Ecto neural progenitor cell (in vitro differentiated cells): ENCODE results near the gene NME3.

Experiments
- DNase-seq: peaks from one replicate; pipeline ENCODE4 v3.0.0-alpha.2; 2018; ENCODE audit warnings: low spot score

NME3 gene

DNA sequence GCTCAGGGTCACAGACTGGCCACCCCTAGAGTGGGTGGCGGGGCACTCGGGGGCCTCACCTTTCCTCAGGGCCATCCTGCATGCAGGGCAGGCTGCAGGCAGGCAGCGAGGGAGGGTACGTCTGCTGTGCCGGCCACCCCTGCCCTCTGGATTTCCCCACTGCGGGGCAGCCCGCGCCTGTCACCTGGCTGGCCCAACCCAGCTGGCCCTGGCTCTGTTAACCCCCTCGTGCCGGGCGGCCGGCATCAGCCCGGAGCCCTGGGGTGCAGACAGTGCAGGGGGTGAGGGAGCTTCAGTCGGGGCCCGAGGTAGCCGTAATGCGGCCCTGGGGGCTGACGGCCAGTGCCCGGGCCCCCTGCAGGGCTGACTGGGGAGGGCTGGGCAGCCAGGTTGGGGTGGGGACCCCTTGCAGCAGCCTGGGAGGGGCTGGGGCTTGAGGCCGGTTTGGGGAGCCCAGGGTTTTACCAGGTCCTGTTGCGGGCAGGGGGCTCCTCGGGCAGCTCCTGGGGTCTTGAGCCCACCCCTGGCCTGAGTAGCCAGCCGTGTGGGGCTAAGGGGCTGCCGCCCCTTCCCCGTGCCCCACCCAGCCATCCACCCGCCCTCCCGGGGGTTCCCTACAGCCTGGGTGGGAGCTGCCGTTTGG is 22.4 kb upstream of the NME3 start, which contains the start of gene IGFALS:
TSS of gene IGFALS (minus strand) at position 128 of the 643 bp plus-strand sequence. CDS start at position 75, 53 bp downstream.
- peak; percentile 40 for DNase-seq

DNA sequence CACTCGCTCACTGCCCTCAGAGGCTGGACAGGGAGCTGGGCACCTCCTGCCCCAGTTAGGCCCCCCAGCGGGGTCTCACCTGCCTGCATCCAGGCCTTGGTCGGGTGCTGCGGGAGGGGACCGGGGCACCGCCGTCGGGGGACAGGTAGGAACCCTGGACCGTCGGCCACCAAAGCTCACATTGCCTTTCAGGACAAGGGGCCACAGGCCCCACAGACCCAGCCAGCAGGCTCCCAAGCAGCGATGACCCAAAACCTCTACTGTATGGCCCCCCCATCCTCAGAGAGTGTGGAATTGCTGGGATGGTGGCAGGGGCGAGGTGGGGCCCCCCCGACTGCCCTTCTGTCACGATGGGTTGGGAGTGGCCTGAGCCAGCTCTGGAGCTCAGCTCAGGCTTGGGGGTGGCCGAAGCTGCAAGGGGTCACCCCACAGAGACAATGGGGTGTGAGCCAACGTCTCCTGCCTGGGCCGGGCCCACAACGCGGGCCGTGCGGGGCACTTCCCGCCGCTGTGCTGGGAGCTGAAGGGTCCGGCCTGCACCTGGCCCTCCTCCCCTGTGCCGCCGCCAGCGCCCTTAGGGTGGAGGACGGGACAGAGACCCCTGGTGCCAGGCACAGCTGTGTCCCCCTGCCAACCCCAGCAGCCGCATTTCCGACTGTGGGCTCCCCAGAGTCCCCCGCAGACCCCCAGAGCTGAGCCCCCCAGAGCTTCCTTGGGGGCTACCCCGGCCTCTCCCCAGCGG is 21.7 kb upstream of the NME3 start:
- DNase-seq = no peak

DNA sequence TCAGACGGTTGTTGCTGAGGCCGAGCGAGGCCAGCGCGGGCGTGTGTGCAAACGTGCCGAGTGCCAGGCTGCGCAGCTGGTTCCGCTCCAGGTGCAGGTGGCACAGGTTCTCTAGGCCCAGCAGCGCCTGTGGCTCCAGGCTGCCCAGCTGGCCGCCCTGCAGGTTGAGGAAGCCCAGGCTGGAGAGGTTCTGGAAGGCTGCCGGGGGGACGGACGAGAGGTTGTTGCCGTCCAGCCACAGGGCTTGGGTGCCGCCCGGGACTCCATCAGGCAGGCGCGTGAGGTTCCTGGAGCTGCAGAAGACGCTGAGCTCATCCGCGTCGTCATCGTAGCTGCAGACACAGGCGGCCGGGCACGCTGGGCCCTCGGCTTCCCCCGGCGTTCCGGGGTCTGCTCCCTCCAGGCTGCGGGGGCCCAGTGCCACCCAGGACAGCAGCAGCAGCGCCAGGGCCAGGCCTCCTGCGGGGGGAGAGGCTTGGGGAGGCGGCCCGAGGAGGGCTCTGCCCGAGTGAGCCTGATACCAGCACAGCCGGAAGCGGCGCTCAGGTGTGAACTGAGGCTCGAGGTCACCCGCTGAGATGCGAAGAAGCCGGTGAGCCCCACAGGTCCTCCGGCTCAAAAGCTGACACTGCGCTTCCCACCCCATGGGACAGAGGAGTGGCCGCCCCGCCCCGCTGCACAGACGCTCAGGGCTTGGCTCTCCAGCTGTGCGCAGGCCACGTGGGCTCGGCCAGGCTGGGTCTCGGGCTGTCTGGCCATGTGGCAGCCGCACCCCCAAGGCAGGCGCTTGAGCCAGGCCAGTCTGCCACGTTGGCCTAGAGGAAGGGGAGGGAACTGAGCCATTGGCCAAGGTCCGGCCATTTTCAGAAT is 20.8 kb upstream of the NME3 start:
- DNase-seq = no peak

DNA sequence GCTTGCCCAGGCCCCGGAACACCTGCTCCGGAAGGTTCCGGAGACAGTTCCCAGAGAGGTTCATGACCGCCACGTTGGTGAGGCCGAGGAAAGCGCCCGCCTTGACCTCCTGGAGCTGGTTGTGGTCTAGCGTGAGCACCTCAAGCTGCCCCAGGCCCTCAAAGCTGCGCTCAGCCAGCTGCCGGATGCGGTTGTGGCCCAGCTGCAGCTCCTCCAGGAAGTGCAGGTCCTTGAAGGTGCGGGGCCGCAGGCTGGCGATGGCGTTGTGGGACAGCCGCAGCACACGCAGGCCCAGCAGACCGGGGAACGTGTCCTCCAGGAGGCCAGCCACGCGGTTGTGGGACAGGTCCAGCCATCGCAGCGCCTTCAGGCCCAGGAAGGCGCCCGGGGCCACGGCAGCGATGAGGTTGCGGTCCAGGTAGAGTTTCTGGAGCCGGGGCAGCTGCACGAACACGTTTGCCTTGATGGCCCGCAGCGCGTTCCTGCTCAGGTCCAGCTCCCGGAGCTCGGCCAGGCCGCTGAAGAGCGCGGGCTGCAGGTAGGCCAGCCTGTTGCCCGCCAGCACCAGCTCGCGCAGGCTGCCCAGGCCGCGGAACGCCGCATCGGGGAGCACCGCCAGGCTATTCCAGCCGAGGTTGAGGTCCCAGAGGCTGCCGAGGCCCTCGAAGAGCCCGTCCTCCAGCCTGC is 20.1 kb upstream of the NME3 start:
- no peak for DNase-seq

DNA sequence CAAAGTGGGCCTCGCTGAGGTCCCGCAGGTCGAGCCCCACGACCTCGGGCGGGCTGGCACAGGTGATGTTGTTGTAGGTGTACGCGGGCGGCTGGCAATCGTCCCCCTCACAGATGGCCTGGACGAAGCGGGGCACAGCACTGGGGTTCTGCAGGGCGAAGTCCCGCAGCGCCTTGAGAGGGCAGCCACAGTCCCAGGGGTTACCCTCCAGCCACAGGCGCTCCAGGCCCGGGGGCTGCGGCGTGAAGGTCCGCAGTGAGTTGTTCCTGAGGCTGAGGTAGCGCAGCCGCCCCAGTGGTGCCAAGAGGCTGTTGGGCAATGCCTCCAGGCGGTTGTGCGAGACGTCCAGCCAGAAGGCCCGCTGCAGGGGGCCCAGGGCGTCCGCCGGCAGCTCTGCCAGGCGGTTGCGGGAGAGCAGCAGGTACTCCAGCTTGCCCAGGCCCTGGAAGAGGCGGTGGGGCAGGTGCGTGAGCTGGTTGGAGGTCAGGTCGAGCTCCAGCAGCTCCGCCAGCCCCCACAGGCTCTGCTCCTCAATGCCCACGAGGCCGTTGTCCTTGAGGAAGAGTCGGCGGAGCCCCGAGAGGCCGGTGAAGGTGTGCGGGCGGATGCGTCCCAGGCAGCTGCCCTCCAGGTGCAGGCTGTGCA is 19.4 kb upstream of the NME3 start:
- no peak for DNase-seq

DNA sequence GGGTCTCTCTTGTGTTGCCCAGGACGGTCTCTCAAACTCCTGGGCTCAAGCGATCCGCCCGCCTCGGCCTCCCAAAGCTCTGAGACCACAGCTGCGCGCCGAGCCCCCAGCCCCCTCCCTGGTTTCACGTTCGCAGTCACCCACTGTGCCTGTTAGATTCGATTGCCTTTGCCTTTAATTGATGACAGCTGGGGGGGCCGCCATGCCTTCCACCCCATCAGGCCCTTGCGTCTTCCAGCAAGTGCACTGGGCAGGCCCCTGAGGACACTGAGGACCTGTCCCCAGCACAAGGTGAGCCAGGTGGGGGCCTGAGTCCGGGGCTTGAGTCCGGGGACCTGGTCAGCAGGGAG is 18.9 kb upstream of the NME3 start:
- DNase-seq = no peak

DNA sequence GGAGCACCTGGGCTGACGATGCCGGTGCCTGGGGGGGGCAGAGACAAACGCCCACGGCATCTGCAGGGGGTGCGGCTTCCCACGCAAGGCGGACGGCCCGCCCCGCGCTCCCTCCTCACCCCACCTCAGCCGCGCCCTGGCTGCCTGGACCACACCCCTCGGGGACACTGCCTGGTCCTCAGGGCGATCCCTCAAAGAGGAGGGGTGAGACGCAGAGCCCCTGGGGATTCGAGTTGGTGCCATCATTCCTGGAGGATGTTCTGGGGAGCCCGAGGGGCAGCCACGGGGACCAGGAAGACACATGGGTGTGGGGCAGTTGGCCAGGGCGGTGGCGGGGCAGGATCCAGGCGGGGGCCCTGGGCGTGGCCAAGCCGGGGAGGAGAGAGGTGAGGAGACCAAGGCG is 18.3 kb upstream of the NME3 start:
- peak; percentile 27 for DNase-seq

DNA sequence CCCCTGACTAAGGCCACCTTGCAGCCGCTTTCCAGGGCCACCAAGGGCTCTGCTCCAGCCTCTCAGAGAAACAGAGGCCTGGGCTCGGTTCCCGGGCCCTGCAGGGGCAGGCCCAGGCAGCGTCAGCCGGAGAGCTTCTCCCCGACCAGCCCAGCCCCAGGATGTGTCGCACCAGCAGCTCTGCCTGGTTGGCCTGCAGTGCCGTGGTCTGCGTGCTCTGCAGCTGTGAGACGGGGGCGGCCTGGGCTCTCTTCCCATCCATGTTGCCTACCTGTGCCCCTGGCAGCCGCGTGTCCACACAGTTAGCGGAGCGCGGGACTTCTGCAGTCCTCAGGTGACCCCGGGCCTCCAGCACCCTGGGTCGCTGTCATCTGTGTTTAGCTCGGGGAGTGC is 17.4 kb upstream of the NME3 start:
- no peak for DNase-seq

DNA sequence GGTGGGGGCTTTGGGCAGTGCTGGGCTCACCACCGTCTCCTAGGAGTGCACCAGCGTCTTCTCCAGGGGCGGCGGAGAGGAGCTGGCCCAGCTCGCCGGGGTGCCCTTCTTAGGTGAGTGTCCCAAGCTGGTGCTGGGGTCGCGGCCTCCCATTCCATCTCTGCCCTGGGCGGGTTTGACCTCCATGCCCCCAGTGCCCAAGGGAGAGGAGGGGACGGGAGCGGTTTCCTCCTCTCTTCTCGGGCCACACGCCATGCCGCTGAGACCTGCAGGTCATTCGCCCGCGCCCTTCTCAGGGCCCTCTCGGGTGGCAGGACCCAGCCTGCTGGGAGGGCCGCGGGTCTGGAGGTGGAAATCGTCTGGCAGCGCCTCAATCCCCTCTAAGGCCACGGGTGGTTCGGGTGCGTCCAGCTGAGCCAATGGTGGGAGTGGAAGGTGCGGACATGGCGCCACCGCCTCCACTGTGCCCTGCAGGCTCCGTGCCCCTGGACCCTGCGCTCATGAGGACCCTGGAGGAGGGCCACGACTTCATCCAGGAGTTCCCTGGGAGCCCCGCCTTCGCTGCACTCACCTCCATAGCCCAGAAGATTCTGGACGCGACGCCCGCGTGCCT is 16.9 kb upstream of the NME3 start:
- DNase-seq = no peak

DNA sequence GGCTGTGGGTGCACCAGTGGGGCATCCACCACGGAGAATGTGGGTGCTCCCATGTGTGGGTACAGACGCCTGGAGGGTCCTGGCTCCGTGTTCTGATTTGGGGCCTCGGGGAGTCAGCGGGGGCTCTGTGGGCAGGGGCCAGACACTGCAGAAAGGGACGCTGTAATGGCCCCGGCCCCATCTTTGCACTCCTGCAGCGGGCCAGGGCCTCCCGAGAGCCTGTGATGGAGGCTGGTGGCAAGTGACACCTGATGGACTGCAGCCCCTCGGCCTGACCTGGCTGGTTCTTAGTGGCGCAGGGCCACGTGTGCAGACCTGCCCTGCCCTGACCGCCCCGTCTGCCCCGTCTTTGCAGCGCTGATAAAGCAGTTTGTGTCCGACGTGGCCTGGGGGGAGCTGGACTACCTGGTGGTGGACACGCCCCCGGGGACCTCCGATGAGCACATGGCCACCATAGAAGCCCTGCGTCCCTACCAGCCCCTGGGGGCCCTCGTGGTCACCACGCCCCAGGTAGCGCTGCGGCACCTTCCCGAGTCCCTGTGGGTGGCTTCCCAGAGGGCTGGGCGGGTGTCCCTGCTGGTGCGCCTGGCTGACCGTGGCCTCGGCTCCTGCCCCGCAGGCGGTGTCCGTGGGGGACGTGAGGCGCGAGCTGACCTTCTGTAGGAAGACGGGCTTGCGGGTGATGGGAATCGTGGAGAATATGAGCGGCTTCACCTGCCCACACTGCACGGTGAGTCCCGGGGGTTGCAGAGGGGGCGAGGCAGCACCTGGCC is 16.2 kb upstream of the NME3 start:
- DNase-seq = no peak

DNA sequence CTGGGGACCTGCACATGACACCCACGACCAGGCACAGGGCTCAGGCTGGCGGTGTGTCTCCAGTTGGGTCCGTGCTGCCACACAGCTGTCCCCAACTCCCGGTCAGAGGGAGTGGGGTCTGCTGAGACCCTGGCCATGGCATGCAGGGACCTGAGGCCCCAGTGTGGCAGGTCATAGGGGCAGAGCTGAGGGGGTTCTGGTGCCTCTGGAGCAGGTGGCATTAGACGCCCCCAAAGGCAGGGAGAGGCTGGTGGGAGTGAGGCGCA is 15.6 kb upstream of the NME3 start:
- DNase-seq = no peak

DNA sequence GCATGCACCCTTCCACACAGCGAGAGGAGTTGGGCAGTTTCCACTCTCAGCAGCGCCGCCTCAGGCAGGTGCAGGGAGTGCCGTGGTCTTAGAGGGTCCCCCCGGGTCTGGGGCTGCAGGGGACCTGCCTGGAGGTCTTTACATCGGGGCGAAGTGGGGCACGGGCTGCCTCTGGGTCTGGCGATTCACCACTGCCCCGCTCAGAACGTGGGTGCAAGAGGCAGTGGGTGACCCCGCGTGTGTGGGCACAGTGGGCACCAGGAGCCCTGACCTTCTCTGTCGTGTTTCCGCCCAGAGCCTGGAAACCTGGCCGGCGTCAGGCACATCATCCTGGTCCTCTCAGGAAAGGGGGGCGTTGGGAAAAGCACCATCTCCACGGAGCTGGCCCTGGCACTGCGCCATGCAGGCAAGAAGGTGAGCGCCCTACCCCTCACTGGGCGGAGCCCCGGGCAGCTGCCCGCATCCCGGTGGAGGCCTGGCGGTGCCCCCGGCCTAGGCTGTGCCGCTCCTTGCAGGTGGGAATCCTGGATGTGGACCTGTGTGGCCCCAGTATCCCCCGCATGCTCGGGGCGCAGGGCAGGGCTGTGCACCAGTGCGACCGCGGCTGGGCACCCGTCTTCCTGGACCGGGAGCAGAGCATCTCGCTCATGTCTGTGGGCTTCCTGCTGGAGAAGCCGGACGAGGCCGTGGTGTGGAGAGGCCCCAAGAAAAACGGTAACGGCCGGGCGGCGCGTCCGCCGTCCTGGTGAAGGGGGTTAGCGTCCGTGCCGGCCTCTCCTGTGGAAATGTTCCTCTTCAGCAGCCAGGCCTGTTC is 15.1 kb upstream of the NME3 start:
- DNase-seq = no peak

DNA sequence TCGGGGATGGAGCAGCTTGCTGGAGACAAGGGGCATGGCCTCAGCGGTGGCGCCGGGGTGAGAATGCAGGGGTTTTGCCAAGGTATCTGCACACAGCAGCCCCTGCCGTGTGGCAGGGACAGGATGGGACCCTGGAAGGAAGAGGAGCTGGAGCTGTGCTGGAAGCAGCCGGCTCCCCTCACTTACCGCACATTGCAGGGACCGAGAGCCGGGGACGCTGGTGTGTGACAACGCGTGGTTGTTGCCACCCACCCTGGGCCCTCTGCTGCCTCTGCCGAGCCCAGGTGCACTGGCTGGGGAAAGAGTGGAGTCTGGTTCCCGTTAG is 14.5 kb upstream of the NME3 start:
- no peak for DNase-seq

DNA sequence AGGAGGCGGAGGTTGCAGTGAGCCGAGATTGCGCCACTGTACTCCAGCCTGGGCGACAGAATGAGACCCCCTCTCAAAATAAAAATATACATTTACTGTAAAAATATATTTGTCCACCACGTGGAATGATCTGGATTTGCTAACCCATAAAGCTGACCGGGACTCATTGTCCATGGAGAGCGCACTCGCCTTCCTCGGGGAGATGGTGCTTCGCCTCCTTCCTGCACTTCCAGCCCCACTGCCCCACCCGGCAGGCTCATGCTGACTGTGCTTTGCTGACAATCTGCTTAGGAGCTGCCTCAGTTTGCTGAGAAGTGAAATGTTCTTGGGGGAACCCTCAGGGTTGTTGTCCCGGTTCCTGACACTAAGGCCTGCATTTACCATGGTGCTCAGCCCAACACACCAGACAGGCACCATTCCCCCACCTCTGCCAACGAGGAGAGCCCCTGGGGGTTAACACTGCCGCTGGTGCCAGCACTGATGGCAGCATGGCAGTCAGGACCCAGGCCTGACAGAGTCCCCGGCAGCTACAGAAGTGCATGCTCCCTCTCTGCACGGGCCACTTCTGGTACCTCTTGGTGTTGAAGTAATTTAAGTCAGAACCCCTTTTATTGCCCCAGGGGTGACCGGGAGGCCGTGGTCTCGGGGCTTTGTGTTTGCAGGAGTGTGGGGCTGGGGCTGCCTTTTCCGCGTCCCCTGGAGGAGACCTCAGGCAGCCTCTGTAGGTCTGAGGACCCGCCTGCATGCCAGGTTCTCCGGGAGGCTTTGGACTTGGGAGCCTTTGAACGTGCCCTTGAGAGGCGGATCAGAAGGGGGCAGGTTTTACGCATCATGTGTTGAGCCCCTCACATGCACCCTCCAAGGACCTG is 13.9 kb upstream of the NME3 start:
- DNase-seq = no peak

DNA sequence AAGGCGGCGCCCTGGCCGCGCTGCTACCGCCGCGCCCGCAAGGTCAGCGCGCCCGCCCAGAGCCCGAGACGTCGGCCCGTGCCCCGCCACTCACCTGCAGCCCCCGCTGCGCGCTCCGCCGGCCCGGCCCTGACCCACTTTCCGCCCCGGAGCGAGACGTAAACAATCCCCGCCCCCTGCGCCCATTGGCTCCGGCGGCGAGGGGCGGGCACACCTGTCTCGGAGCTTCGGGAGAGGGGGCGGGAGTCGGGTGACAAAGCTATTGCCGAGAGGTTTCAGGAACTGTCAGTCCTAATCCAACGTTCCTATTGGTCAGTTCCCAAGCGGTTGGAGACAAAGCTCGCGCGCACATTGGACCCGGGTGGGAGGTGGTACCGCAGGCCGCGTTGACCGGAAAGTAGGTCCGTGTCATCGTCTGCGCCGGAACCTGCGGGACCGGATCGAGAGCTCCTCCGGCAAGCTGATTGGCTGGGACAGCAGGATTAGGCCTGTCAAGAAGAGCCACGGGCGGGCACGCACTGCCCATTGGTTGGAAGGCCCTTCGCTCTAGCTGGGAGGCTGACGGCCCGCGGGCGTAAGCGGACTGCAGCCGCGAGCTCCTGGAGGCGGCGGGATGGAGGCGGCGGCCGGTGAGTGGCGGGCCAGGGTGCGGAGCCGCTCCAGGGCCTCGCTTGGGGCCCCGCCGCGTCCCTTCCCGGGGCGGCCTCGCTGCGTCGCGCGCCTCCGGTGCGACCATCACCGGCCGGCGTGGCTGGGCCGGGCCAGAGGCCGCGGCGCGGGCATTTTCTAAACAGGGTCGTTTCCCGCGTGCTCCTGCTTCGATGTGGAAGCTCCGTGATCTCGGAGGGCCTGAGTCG is 11.3 kb upstream of the NME3 start, which contains the start of the genes NUBP2 and SPSB3:
TSS of gene NUBP2 (plus strand) at position 553 of the 857 bp plus-strand sequence. CDS start at position 614, 61 bp downstream.
TSS of gene SPSB3 (minus strand) at position 164 of the 857 bp plus-strand sequence. CDS start 1,088 bp downstream, outside the sequence.
- DNase-seq = peak; percentile 100

DNA sequence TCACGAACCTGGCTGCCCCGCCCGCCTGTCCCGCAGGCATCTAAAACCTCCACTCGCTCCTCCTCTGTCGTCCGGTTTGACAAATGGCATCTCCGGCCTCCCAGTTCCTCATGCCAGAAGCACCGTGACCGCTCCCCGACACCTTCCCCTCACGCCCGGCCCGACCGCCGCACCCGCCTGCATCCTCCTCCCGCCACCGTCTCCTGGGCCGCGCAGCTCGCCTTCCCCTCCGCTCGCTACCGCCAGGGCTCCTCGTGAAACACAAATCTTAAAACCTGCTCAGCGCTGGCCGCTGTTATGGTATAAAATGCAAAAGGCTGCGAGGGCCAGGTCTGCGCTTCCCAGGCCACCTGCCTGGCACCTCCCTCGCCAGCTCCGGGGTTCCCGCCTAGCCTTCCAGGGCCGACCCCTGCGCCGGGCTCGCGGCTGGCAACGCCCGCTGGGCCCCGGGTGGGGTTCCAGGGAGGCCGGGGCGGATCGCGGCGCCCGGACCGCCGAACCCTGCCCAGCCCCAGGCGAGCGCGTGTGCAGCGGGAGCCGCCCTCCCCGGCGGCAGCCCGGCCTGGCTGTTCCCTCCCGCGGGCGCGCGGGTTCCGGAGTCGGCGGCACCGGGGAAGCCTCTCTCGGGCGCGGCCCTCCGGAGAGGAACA is 10.5 kb upstream of the NME3 start:
- DNase-seq = no peak

DNA sequence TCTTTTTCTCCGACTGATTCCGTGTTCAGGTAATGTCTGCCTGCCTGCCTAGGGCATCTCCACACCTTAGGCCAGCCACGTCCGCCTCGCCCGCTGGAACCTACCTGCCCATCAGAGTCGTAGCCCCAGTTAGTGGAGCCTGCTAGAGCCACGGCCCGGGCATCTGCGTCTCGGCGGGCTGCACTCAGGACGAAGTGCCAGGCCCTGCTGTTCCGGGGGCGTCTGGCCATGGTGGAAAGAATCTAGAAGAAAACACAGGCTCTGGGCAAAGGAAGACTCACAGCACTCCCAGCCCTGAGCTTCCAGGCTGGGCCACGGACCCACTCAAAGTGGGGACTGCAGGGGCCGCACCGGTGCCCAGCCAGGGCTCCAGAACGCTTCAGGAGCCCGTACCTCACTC is 9.9 kb upstream of the NME3 start:
- no peak for DNase-seq
